Measurements from ENCODE around the gene MT4.

DNA sequence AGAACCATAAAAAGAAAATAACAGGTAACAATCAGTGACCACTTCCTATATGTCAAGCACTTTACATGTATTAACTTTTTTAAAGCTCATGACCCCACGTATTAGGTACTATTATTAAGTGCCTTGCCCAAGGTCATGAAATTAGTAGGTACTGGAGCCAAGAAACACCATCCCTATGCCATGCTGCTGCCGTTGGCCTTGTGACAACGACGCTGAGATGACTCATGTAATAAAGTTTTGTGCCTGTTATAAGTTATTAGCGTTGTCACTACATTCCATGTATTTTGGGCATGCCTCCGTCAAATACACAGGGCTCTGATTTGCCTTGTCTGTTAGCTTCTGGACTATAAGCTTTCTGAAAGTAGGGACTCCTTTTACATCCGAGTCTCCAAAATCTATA, 46.4 kb upstream of the MT4 start:
- TF ChIP-seq, protein P1, sequence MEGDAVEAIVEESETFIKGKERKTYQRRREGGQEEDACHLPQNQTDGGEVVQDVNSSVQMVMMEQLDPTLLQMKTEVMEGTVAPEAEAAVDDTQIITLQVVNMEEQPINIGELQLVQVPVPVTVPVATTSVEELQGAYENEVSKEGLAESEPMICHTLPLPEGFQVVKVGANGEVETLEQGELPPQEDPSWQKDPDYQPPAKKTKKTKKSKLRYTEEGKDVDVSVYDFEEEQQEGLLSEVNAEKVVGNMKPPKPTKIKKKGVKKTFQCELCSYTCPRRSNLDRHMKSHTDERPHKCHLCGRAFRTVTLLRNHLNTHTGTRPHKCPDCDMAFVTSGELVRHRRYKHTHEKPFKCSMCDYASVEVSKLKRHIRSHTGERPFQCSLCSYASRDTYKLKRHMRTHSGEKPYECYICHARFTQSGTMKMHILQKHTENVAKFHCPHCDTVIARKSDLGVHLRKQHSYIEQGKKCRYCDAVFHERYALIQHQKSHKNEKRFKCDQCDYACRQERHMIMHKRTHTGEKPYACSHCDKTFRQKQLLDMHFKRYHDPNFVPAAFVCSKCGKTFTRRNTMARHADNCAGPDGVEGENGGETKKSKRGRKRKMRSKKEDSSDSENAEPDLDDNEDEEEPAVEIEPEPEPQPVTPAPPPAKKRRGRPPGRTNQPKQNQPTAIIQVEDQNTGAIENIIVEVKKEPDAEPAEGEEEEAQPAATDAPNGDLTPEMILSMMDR (tag by site-specific recombination; IDR thresholded peaks at IDR 0.05), result no peak
- no peak for TF ChIP-seq ZNF274 (IDR thresholded peaks at IDR 0.05; ENCODE audit: low read length)
- no peak for TF ChIP-seq ZNF274 (tag by site-specific recombination; IDR thresholded peaks at IDR 0.05; ENCODE audit: borderline replicate concordance)
- no peak for TF ChIP-seq ZNF169 (tag by site-specific recombination; IDR thresholded peaks at IDR 0.05)
- no peak for TF ChIP-seq ZSCAN16 (tag by site-specific recombination; IDR thresholded peaks at IDR 0.05)
- TF ChIP-seq ZBTB1 (tag by site-specific recombination; IDR thresholded peaks at IDR 0.05), result no peak
- no peak for TF ChIP-seq ZNF791 (tag by site-specific recombination; IDR thresholded peaks at IDR 0.05)
